ENCODE measurements around the gene CNNM4.

Gene CNNM4

DNA sequence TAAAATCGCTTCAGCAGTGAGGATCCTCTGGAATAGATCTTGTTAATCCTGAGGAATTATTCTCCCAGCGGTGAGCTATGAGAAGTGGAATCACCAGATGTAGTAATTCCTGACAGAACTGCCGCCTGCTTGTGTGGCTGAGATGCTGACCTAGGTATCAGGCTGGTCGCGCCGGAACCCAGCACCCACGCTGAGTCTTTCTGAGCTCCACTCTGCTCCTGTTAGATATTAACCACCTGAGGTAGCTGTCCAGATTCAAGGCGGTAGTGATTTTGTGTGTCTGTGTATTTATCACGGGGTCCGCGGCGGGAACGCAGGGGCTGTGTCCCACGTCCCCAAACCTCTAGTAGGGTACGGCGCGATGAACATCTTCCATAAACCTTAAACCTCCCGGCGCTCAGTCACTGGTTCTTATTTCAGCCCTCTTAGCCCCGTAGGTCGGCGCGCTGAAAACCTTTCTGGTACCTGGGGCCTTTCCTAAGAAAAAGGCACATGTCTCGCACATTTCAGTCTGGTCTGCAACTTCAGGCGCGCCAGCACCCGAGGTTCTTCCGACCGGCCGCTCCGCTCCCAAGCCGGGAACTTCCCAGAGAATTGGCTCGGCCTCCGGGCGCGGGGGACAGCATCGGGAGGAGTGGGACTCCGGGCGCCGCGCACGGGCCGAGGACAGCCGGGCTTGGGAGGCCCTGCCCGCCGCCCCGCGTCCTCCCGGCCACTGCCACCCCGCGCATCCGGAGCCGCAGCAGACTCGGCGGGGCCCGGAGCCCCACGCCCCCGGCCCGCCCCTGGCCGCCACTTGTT lies 54.8 kb downstream of the CNNM4 start:
- no peak for DNase-seq

DNA sequence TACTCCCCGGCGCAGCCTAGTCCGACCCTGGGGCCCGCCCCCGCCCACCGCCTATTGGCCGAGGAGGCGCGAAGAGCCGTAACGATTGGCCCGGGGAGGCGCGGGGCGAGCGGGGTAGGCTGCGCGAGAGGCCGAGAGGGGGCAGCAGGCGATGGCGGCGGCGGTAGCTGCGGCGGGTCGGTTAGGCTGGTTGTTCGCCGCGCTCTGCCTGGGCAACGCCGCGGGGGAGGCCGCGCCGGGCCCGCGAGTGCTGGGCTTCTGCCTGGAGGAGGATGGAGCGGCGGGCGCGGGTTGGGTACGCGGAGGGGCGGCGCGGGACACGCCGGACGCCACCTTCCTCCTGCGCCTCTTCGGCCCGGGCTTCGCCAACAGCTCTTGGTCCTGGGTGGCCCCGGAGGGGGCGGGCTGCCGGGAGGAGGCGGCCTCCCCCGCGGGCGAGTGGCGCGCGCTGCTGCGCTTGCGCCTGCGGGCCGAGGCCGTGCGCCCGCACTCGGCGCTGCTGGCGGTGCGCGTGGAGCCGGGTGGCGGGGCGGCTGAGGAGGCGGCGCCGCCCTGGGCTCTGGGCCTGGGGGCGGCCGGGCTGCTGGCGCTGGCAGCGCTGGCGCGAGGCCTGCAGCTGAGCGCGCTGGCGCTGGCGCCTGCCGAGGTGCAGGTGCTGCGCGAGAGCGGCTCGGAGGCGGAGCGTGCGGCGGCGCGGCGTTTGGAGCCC lies 55.6 kb downstream of the CNNM4 start, which contains the start of gene CNNM3:
Gene CNNM3 (plus strand): TSS at position 142 of the 709 bp plus-strand sequence. CDS start 10 bp downstream, at position 152.
- DNase-seq, result peak; percentile 79

DNA sequence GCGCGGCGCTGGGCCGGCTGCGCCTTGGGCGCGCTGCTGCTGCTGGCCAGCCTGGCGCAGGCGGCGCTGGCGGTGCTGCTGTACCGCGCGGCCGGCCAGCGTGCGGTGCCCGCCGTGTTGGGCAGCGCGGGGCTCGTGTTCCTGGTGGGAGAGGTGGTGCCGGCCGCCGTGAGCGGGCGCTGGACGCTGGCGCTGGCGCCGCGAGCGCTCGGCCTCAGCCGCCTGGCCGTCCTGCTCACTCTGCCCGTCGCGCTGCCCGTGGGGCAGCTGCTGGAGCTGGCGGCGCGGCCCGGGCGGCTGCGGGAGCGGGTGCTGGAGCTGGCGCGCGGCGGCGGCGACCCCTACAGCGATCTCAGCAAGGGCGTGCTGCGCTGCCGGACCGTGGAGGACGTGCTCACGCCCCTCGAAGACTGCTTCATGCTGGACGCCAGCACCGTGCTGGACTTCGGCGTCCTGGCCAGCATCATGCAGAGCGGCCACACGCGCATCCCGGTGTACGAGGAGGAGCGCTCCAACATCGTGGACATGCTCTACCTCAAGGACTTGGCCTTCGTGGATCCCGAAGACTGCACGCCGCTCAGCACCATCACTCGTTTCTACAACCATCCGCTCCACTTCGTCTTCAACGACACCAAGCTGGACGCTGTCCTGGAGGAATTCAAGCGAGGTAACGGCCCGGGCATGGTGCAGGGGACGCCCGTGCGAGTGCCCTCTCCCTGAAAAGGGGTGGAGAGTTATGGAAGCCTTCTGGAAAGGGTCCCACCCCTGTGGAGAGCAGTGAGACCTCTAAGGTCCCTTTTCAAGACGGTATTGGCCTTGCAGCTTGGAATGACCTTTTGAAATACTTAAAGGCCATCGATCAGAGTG lies 56.4 kb downstream of the CNNM4 start:
- no peak for DNase-seq

DNA sequence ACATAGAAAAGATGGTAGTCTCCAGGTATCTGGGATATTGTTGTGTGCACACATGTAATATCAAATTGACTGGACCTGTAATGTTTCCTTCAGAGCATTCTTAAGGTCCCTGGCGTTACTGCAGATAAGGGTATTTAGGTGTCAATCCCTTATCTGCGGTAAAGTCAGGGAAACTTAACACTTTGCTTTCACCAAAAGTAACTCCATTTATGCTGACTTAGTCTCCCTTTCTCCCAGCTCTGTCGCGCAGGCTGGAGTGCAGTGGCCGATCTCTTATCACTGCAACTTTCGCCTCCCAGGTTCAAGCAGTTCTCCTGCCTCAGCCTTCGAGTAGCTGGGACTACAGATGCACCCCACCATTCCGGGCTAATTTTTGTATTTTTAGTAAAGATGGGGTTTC lies 57.2 kb downstream of the CNNM4 start:
- DNase-seq, result no peak

DNA sequence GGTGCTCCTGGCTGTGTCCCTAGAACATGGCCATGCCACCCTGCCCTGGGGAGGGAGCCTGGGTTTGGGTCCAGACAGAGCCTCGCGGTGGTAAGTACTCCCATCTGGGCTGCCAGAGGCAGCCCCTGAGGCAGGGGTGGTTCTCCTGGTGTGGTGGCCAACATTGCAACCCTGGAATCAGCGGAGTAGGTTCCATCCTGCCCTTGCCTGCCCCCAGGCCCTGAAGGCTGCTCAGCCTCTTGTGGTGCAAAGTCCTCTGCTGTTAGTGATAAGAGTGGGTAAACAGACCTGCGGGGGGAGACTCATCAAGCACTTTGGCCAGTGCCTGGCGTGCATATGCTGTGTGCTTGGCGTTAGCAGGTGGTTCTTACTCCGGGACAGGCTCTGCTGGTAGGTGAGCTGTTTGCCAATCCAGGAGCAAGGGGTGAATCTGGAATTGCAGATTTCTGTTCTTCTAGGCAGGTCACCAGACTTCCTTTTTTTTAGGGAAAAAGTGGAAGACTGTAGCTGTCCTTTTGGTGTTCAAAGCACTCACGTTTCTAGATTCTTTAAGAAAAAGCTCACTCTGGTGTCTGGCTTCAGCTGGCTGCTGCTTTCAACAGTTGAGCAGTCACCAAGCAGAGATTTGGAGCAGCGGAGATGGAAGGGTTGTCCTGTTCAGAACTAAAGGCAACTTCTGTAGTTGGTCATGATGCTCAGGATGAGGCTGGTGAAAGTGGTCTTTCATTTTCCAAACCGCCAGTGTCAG lies 58.6 kb downstream of the CNNM4 start:
- DNase-seq, result no peak

DNA sequence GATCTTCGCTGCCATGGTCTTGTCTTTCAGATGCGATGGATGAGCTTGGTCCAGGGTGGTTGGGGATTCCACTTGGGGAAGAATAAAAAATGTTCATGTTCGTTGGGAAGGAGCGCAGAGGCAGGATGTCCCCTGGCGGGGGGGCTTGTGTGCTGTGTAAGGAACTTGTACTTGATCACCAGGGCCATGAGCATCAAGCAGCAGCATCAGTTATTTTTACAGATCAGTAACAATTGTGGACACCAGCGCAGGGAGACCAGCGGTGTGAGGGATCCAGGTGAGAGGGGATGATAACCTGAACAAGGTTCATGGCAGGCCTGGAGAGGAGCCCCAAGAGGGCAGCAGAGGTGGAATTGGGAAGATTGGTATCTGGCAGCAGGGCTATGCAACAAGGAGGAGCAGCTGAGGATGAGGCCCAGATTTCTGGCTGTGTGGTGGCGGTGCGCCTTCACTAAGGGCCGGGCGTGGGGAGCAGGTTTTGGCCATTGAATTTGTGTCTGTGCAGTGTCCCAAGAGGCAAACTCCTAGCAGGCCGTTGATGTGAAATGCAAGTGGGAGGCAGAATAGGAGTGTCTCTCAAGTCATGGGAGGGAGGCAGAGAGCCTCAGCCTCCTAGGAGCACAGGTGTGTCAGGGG lies 59.3 kb downstream of the CNNM4 start:
- no peak for DNase-seq

DNA sequence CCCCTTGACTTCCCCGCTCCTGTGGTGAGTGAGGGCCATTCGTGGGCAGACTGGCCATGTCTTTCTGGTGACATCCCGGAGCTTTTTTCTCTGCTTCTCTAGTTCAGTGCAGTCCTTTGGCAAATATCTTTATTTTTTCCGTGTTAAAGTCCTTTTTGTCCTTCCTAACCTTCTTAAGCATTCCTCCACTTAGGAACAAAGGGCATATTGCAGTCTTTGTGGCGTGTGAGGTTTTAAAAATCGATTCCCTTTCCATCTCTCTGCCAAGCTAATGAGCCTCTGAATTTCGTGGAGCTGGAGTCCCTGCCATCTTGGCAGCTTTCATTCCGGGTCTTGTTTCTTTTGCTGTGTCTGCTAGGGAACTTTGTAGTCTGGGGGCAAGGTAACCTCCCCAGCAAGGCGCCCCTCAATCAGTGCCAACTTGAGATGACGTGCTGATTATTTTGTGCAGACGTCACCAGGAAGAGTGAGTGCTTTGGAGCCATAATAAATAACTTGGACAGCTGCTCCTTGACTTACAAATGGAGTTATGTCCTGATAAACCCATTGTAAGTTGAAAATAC lies 60.5 kb downstream of the CNNM4 start:
- DNase-seq, result no peak

DNA sequence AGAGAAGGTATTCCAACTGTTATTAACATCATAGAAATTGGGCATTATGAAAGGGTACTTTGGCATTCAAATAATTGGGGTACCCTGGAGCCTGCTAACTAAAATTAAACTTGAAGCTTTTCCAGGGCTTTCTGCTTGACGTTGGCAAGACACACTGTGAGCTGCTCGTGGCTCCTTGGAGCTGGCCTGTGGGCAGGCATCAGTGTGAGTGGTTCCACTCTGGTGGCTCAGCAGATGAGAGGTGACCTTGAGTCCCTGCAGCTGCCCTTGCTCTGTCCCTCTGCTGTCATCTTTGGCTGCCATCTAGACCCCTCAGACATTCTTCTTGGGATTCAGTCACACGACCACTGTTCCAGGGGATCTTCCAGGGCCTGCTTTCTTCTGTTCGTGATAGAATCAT lies 62.1 kb downstream of the CNNM4 start:
- no peak for DNase-seq

DNA sequence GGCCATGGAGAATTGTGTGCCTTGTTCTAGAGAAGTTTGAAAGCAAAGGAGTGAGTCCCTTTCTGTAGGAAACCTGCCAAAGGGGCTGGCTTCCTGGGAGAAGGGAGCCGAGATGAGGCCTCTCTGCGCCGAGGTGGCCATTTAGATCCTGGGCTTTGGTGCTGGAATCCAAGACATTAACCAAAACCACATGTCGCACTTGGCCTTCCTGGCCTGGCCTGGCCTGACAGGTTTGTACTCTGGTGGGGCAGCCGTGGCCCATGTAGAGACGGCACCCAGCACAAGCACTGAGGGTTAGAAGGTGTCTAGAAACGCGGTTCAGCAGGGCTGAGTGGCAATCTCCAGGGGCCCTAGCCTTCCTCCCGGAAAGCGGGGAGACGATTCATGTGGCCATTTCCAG lies 62.5 kb downstream of the CNNM4 start:
- no peak for DNase-seq

DNA sequence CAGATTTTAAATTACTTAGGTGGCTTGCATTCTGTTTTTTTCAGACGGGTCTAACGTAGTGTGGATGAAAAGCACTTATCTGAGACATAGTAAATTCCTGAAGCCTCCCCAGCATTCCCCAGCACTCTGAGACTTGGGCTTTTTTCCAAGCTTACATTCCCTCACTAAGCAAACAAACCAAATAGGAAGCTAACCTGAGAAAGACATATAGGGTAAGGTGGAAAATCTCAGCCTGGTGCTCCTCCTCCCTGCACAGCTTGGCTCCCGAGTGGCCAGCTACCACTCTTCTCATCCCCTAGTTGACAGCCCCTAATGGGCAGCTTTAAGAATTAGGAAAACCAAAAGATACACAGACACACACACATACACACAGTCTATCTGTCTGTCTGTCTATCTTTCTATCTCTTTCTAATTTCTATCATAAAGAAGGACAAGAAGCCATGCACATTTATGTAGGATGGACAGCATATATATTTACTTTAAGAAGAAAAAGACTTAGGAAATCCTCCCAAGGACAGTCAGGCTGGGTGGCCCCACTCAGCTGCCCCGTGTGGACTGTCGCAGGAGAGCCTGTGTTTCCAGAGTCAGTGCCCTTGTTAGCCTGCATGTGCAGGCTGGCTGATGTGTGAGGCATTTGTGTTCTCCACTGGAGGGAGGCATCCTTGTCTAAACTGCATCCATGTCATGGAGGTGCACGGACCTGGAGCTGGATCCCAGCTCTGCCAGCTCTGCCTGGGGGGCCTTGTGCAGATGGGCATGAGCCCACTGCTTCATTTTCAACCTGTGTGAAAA lies 63.6 kb downstream of the CNNM4 start:
- DNase-seq, result no peak

DNA sequence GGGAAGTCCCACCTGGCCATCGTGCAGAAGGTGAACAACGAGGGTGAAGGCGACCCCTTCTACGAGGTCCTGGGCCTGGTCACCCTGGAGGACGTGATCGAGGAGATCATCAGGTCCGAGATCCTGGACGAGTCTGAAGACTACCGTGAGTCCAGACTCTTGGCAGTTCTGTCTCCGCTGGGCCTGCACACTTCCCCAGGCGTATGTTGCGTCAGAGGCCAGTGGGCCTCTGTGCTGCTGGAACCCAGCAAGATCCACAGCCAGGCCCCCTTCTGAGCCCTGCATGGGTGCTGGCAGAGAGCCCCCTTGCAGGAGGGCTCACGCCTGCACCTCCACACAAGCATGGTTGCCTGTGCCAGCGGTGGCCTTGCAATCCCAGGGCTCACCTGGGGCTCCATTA lies 64.4 kb downstream of the CNNM4 start:
- DNase-seq, result no peak

DNA sequence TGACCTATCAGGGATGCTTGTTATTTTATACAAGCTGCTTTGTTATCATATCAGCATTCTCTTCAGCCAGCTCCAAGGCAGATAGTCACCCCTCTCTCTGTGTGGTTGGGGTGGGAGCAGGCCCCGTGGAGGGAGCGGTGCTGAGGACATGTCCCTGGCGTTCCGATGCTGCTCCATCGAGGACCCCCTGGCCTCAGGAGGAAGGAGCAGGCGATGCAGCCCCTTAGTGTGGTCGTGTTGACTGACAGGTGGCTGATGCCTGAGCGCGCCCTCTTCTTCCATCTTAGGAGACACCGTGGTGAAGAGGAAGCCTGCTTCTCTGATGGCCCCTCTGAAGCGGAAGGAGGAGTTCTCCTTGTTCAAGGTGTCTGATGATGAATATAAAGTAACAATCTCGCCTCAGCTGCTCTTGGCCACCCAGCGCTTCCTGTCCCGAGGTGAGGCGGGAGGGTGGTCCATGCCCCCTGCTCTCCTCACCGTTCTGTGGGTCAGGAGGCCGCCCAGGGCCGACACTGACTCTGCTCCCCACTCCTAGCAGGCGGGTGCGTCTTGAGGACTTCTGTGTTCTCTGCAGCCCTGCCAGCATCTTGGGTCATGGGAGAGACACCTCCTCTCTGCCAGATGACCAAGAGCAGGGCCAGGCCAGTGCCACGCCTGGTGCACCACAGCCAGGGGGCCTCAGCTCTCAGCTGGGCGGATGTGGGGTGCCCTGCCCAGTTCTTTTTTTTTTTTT lies 66.0 kb downstream of the CNNM4 start:
- no peak for DNase-seq

DNA sequence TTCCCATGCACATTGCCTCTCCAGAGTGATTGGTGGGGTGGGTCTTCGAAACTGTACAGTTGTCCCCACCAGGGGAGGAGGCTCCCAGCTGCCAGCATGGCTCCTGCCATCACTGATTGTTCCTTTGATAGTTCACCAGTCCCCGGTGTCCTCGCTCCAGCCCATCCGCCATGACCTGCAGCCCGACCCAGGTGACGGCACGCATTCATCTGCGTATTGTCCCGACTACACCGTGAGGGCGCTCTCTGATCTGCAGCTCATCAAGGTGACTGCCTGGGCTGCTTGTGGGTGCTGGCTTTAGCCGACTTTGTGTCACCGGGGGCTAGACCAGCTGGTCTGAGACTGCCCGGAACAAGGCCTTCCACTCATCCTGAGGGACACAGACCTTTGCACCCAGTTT lies 67.7 kb downstream of the CNNM4 start:
- no peak for DNase-seq

DNA sequence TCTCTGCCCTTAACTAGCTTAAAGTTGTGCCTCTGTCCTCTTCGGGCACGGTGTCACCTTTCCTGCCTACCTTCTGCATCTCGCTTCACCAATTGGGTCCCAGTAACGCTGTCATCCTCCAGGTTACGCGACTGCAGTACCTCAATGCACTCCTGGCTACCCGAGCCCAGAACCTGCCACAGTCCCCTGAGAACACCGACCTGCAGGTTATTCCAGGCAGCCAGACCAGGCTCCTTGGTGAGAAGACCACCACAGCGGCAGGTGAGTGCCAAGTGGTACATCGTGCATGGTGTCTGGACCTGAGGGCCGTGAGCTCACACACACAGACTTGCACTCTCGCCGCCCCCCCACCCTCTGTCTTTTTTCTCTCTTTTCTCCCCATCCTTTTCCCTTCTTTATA lies 68.2 kb downstream of the CNNM4 start:
- no peak for DNase-seq

DNA sequence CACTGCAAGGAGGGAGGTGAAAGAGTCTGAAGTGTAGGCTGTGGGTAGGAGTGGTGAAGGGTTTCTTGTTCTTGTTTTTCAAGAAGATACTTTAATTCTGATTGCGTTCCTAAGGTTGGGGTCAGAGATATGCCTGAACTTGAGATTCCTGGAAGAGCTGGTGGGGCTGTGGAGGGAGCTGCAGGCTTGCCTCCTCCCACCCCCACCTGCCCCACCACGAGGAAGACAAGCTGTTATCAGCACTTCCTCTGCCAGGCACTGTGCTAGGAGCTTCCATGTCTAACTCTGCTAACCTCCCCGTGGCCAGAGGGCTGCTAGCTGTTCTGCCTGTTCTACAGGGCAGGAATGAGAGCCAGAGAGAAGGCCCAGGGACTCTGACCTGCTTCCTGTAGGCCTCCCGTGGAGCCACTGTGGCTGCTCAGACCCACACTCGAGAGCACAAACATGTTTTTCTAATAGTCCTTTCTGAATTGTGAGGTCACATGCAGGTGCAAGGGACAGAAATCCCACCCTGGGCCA lies 69.4 kb downstream of the CNNM4 start:
- DNase-seq, result no peak

DNA sequence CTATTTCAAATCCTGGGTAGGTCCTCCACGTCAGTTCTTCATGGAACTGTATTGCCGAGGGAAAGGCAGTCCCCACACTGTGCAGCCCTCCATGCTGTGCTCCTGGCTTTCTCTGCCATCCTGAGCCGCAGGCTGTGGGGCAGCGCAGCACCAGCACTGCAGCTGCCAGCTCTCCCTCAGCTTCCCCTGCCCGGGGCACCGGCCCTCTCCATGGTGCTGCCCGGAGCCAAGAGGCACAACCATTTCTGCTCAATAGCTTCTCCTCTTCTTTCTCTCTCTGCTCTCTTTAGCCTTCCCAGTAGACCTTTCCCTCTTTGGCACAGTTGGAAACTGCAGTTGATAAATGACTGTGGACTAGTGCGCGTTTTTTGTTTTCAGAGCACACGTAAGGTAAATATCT lies 71.0 kb downstream of the CNNM4 start:
- DNase-seq, result no peak

DNA sequence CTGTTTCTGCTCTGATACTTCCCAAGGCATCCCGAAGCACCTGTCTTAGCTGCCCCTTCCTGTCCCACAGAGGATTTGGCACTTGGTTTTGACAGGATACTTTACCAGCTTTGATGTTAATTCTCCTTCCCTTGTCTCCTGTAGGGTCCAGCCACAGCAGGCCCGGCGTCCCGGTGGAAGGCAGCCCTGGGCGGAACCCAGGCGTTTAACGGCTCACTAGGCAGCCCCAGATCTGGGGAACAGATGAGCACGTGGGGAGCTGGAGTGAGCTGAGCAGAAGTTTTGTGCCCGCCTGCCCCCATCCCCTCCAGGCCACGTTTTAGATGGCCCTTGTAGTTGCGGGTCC lies 71.7 kb downstream of the CNNM4 start:
- DNase-seq, result no peak

DNA sequence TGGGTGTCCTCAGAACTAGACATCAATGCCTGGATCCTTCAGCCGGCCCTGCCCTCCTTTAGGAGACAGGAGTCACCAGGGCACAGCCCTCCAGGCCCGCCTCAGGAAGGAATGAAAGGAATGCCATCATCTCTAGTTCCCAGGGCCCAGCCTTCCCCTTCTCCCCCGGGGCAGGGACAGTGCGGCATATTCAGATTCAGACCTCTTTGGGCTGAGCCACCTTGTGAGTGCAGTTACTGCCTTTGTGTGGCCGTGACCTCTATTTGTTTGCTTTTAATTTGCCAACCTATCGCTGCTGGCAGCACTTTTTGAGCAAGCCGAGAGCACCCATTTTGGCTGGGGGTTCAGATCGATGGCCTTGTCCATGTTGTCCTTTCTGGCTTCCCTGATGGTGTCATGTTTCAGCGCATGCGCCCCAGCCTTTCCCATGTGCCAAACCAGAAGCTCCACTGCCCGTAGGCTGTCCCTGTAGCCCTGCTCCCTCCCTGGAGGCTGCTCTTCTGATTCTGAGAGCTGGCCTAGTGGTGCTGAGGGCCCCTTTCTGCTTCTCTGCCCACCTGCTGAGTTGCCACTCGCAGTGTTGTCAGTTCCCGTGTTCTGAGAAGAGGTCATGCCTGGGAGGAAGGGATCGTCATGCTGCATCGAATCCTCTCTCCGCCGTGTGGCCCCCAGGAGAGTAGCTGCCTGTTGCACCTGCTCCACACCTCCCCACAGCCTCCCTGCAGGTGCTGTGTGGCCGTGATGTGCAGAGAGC lies 72.2 kb downstream of the CNNM4 start:
- peak; percentile 87 for DNase-seq

DNA sequence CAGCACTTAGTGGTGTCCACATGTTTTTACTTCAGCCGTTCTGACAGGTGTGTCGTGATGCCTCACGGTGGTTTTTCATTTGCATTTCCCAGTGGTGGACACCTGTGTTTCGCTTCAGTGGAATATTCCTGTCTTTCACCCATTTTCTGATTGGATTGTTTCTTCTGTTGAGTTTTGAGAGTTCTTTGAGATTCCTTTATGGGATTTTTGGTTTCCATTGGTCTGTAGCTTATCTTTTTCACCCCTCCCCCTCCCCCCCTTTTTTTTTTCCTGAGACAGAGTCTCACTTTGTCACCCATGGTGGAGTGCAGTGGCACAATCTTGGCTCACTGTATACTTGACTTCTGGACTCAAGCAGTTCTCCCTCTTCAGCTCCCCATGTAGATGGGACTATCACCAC lies 75.1 kb downstream of the CNNM4 start:
- DNase-seq, result no peak
